Neutrophil (primary cell): ENCODE results near the gene PHYKPL.

Experiments used
- H3K27ac ChIP-seq: fragments of 200-600 bp; sonication (generic); 2 replicates; pipeline ENCODE4 v1.5.1; 2016; ENCODE audit warnings: mild to moderate bottlenecking, moderate library complexity
- H3K27me3 ChIP-seq: fragments of 200-600 bp; sonication (generic); 2 replicates; pipeline ENCODE4 v1.6.0; 2016; ENCODE audit warnings: mild to moderate bottlenecking
- H3K36me3 ChIP-seq: fragments of 200-600 bp; sonication (generic); 2 replicates; pipeline ENCODE4 v1.5.1; 2017
- H3K4me1 ChIP-seq, 2 experiments: fragments of 200-600 bp in 1 of 2; sonication (generic) in 1 of 2; 1 replicate in 1 of 2; 2 replicates in 1 of 2; pipeline versions ENCODE4 v1.5.1 to v1.6.1; 2013 to 2016; ENCODE audit warnings: low read depth in 1 of 2, low read length in 1 of 2, mild to moderate bottlenecking in 1 of 2, moderate library complexity in 1 of 2; ENCODE audit not compliant: control insufficient read depth in 1 of 2, insufficient read depth in 1 of 2
- H3K4me3 ChIP-seq, 2 experiments: fragments of 200-600 bp in 1 of 2; sonication (generic) in 1 of 2; 1 replicate in 1 of 2; 2 replicates in 1 of 2; pipeline ENCODE4 v1.5.1; 2013 to 2016; ENCODE audit warnings: low read depth in 1 of 2, low read length in 1 of 2, mild to moderate bottlenecking in 1 of 2, moderate library complexity in 1 of 2
- H3K9me3 ChIP-seq: fragments of 200-600 bp; sonication (generic); 2 replicates; pipeline ENCODE4 v1.5.1; 2016
- TF ChIP-seq, protein P1 (sequence below): fragments of 200-600 bp; sonication (generic); IDR thresholded peaks from 2 replicates; pipeline ENCODE4 v1.5.1; 2016; ENCODE audit warnings: antibody characterized with exemption

The PHYKPL gene

GRCh38 chr5:178273665-178274541 lies 41.3 kb upstream of the PHYKPL start:
- TF ChIP-seq, protein P1, sequence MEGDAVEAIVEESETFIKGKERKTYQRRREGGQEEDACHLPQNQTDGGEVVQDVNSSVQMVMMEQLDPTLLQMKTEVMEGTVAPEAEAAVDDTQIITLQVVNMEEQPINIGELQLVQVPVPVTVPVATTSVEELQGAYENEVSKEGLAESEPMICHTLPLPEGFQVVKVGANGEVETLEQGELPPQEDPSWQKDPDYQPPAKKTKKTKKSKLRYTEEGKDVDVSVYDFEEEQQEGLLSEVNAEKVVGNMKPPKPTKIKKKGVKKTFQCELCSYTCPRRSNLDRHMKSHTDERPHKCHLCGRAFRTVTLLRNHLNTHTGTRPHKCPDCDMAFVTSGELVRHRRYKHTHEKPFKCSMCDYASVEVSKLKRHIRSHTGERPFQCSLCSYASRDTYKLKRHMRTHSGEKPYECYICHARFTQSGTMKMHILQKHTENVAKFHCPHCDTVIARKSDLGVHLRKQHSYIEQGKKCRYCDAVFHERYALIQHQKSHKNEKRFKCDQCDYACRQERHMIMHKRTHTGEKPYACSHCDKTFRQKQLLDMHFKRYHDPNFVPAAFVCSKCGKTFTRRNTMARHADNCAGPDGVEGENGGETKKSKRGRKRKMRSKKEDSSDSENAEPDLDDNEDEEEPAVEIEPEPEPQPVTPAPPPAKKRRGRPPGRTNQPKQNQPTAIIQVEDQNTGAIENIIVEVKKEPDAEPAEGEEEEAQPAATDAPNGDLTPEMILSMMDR, result no peak
- H3K36me3 ChIP-seq, result no peaks in the 10 kb centered on the region

DNA sequence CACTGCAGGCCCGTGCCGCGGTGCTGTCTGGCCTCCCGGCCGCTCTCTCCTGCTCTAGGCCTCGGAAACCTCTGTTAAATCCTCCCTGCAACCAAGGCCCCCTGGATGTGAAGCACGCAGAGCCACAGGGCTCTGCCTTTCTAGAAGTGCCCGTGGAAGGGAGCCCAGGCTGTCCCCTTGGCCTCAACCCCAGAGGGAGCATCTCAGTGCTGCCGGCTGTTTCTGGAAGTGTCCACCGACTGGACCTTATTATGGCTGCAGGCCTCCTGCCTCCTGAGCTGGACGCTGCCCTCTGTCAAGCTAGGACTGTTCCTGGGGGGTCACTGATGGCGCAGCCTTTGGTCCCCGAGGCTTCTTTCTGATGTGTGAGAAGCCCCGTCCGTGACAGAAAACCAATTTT lies 40.4 kb upstream of the PHYKPL start:
- no peaks in the 10 kb centered on the region for H3K36me3 ChIP-seq
- no peaks in the 10 kb centered on the region for H3K9me3 ChIP-seq
- H3K4me1 ChIP-seq, result no peaks in the 10 kb centered on the region
- no peaks in the 10 kb centered on the region for H3K27me3 ChIP-seq
- no peak overlapping the region for H3K27ac ChIP-seq
- no peak overlapping the region for H3K4me3 ChIP-seq
- TF ChIP-seq, protein P1, result no peak

More at GRCh38 chr5:178273665-178274541, 41.3 kb upstream of the PHYKPL start:
- Histone ChIP-seq H3K27ac (no peak overlapping the region), H3K9me3 (no peaks in the 10 kb centered on the region), H3K4me3 (no peak overlapping the region), H3K27me3 (no peaks in the 10 kb centered on the region), H3K4me1 (no peaks in the 10 kb centered on the region)

DNA sequence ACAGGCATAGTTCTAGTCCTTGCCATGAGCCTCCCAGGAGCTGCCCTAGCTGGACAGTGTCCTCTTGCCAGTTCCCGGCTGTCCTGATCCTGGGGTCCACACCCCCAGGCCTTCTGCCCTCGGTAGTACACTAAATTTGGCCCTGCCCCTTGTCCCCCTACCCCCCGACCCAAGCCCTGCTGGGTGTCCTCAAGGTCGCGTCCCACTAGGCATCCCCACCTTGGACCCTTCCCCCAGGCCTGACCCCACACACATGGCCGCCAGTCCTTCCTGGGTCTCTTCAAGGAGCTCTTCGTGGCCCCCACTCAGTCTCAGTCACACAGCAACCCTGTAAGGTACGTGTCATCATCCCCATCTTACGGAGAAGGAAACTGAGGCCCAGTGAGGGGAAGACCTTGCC lies 40.0 kb upstream of the PHYKPL start:
- no peak overlapping the region for H3K27ac ChIP-seq
- H3K9me3 ChIP-seq, result no peaks in the 10 kb centered on the region
- TF ChIP-seq, protein P1, result no peak

GRCh38 chr5:178271726-178272479 lies 39.3 kb upstream of the PHYKPL start:
- TF ChIP-seq, protein P1, result no peak
- Histone ChIP-seq H3K36me3 (no peaks in the 10 kb centered on the region), H3K4me3 (no peak overlapping the region), H3K27me3 (no peaks in the 10 kb centered on the region), H3K27ac (no peak overlapping the region), H3K4me1 (no peaks in the 10 kb centered on the region), H3K9me3 (no peaks in the 10 kb centered on the region)

More for the DNA sequence above, 40.0 kb upstream of the PHYKPL start:
- H3K4me3 ChIP-seq, result no peak overlapping the region
- H3K36me3 ChIP-seq, result no peaks in the 10 kb centered on the region
- H3K27me3 ChIP-seq, result no peaks in the 10 kb centered on the region
- no peaks in the 10 kb centered on the region for H3K4me1 ChIP-seq

DNA sequence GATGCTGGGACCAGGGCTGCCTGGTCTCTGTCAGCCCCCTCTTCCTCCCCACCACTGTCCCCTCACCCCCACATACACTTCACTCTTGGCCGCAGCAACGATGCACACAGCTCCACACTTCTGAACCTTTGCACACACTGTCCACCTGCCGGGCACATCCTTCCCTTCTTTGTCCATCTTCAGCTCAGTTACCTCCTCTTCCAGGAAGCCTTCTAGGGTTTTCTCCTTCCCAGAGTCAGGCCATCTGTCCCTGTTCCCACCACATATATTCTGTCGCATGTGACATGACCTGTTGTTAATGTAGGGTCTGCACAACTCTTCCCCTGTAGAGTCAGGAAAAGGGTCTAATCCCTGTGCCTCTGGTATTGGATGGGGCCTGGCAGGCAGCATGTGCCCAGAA lies 38.6 kb upstream of the PHYKPL start:
- TF ChIP-seq, protein P1, result no peak
- Histone ChIP-seq H3K27me3 (no peaks in the 10 kb centered on the region), H3K27ac (no peak overlapping the region), H3K4me3 (no peak overlapping the region), H3K4me1 (no peaks in the 10 kb centered on the region), H3K36me3 (no peaks in the 10 kb centered on the region), H3K9me3 (no peaks in the 10 kb centered on the region)
